Upper lobe of left lung (tissue), 6 donors: ENCODE results near the gene C16orf74. TPM values are rescaled to one million over a fixed set of nuclear protein-coding genes. Genes with fewer than 3 reads are reported as not detected.
A peak's percentile ranks its signal among the peaks of the same experiment; 100 is the strongest.

ENCODE experiments used
- ATAC-seq, 2 donors: fragments of 200-7000 bp; cut with Tn5 transposase; one replicate each; pipeline ENCODE4 v1.9.1; 2022; ENCODE audit warnings: mild to moderate bottlenecking in 2 of 2, moderate library complexity in 2 of 2; ENCODE audit not compliant: low FRiP score in 2 of 2
- DNase-seq, 2 donors: peaks; one replicate each; pipeline ENCODE4 v3.0.0-alpha.2; 2019 to 2020
- H3K27ac ChIP-seq, 4 donors: fragments of 200-600 bp; sonication (generic); one replicate each; pipeline ENCODE4 v1.5.1; 2016 to 2019
- H3K27me3 ChIP-seq, 4 donors: fragments of 200-600 bp; sonication (generic); one replicate each; pipeline ENCODE4 v1.5.1; 2017 to 2019
- H3K36me3 ChIP-seq, 4 donors: fragments of 200-600 bp; sonication (generic); one replicate each; pipeline ENCODE4 v1.5.1; 2016 to 2019
- H3K4me1 ChIP-seq, 4 donors: fragments of 200-600 bp; sonication (generic); one replicate each; pipeline ENCODE4 v1.5.1; 2018 to 2019
- H3K4me3 ChIP-seq, 4 donors: fragments of 200-600 bp; sonication (generic); one replicate each; pipeline ENCODE4 v1.5.1; 2017 to 2019; ENCODE audit warnings: mild to moderate bottlenecking in 2 of 4, moderate library complexity in 1 of 4
- H3K9me3 ChIP-seq, 4 donors: fragments of 200-600 bp; sonication (generic); one replicate each; pipeline ENCODE4 v1.5.1; 2018 to 2019
- CTCF ChIP-seq, 6 experiments: fragments of 450-650 bp in 4 of 6; fragments of 200-600 bp in 2 of 6; sonication (generic) in 2 of 6; IDR thresholded peaks; one replicate each; pipeline ENCODE4 v1.5.1; 2016 to 2019; ENCODE audit warnings: antibody characterized with exemption in 6 of 6
- EP300 ChIP-seq, 4 donors: sonication (generic); formaldehyde crosslinking; IDR thresholded peaks; one replicate each; pipeline ENCODE4 v1.5.1; 2017; ENCODE audit warnings: antibody characterized with exemption in 4 of 4, control low read depth in 2 of 4
- POLR2A ChIP-seq, 4 donors: fragments of 450-650 bp; IDR thresholded peaks; one replicate each; pipeline ENCODE4 v1.5.1; 2016 to 2017; ENCODE audit warnings: antibody characterized with exemption in 4 of 4, mild to moderate bottlenecking in 2 of 4
- POLR2AphosphoS5 ChIP-seq, 2 donors: sonication (generic); formaldehyde crosslinking; IDR thresholded peaks; one replicate each; pipeline ENCODE4 v1.5.1; 2017; ENCODE audit warnings: antibody characterized with exemption in 2 of 2
- WGBS, 2 donors: methylation state at CpG; one replicate each; pipeline ENCODE4 v1.1.5; 2017 to 2018; 5-methylcytosine and 5-hydroxymethylcytosine counted together
- total RNA-seq, 6 donors: library from RNA; depleted of rRNA in 4 of 6; stranded (reverse); fragments of >200 nt in 4 of 6; gene quantifications; one replicate each; pipeline versions ENCODE4 v1.1.0 to v1.2.1, GENCODE V29; 2016 to 2021
- donor health status: DM: no; HTN: no; CAD: no; lungs with moderate emphysema.
- donor health status: DM: no; HTN: yes; CAD: no; lungs with severe emphysema.

C16orf74 gene
- total RNA-seq, 6 donors from 2014 or later, result 1.2 to 6.3 (median 4.1) TPM; not detected in 1

- Histone ChIP-seq H3K9me3 (no peaks in the 10 kb centered on the region), H3K27me3 (no peaks in the 10 kb centered on the region), H3K27ac (peak overlapping the region in 1 of 4 donors; percentile 95), H3K4me3 (peak overlapping the region; percentile 78 to 97 (median 87)), H3K4me1 (peaks cover 23 to 36% (median 24%) of the 10 kb centered on the region in 4 donors), H3K36me3 (peaks cover 0 to 55% (median 27%) of the 10 kb centered on the region in 4 donors)
- DNase-seq (no peak), ATAC-seq (no peak)
- WGBS, 2 donors, result 13 to 17% methylated on average over 17 of the region's 17 CpGs
- TF ChIP-seq CTCF (IDR thresholded peaks at IDR 0.05) (no peak), POLR2AphosphoS5 (IDR thresholded peaks at IDR 0.05) (no peak), EP300 (IDR thresholded peaks at IDR 0.05) (no peak), POLR2A (IDR thresholded peaks at IDR 0.05) (no peak)
Observed at GRCh38 chr16:85798283-85798776, 47.4 kb upstream of the C16orf74 start.

GRCh38 chr16:85796599-85796998 lies 45.7 kb upstream of the C16orf74 start:
- Histone ChIP-seq H3K27ac (no peak overlapping the region), H3K9me3 (no peaks in the 10 kb centered on the region), H3K4me1 (peaks cover 23 to 30% (median 24%) of the 10 kb centered on the region in 4 donors), H3K4me3 (no peak overlapping the region), H3K36me3 (peaks cover 0 to 53% (median 14%) of the 10 kb centered on the region in 4 donors), H3K27me3 (no peaks in the 10 kb centered on the region)
- DNase-seq, result no peak
- ATAC-seq, result no peak
- no peak for TF ChIP-seq CTCF (IDR thresholded peaks at IDR 0.05)
- TF ChIP-seq POLR2A (IDR thresholded peaks at IDR 0.05), result no peak
- no peak for TF ChIP-seq EP300 (IDR thresholded peaks at IDR 0.05)
- no peak for TF ChIP-seq POLR2AphosphoS5 (IDR thresholded peaks at IDR 0.05)
- WGBS, 2 donors, result 92 to 94% methylated on average over 7 of the region's 7 CpGs

GRCh38 chr16:85796152-85796551 lies 45.3 kb upstream of the C16orf74 start:
- no peaks in the 10 kb centered on the region for H3K27me3 ChIP-seq
- WGBS, 2 donors, result 88 to 91% methylated on average over 6 of the region's 6 CpGs
- no peak overlapping the region for H3K4me3 ChIP-seq
- peaks cover 0 to 50% (median 13%) of the 10 kb centered on the region in 4 donors for H3K36me3 ChIP-seq
- H3K9me3 ChIP-seq, result no peaks in the 10 kb centered on the region
- TF ChIP-seq CTCF (IDR thresholded peaks at IDR 0.05), result no peak
- no peak for TF ChIP-seq EP300 (IDR thresholded peaks at IDR 0.05)
- no peak for TF ChIP-seq POLR2AphosphoS5 (IDR thresholded peaks at IDR 0.05)
- TF ChIP-seq POLR2A (IDR thresholded peaks at IDR 0.05), result no peak
- no peak for ATAC-seq
- H3K27ac ChIP-seq, result no peak overlapping the region
- DNase-seq, result no peak
- peaks cover 20 to 28% (median 24%) of the 10 kb centered on the region in 4 donors for H3K4me1 ChIP-seq

- Histone ChIP-seq H3K27ac (no peak overlapping the region), H3K27me3 (no peaks in the 10 kb centered on the region), H3K4me1 (peaks cover 10 to 18% (median 15%) of the 10 kb centered on the region in 4 donors), H3K4me3 (no peak overlapping the region), H3K9me3 (no peaks in the 10 kb centered on the region), H3K36me3 (peaks cover 0 to 48% (median 13%) of the 10 kb centered on the region in 4 donors)
- ATAC-seq (no peak), DNase-seq (no peak)
- 75 to 79% methylated on average over 7 to 8 of the region's 8 CpGs for WGBS, 2 donors
- TF ChIP-seq POLR2A (IDR thresholded peaks at IDR 0.05) (no peak), CTCF (IDR thresholded peaks at IDR 0.05) (no peak), EP300 (IDR thresholded peaks at IDR 0.05) (no peak), POLR2AphosphoS5 (IDR thresholded peaks at IDR 0.05) (no peak)
Observed at GRCh38 chr16:85794696-85795095, 43.8 kb upstream of the C16orf74 start.
